ENCODE data around the gene GRM7.

Gene GRM7

DNA sequence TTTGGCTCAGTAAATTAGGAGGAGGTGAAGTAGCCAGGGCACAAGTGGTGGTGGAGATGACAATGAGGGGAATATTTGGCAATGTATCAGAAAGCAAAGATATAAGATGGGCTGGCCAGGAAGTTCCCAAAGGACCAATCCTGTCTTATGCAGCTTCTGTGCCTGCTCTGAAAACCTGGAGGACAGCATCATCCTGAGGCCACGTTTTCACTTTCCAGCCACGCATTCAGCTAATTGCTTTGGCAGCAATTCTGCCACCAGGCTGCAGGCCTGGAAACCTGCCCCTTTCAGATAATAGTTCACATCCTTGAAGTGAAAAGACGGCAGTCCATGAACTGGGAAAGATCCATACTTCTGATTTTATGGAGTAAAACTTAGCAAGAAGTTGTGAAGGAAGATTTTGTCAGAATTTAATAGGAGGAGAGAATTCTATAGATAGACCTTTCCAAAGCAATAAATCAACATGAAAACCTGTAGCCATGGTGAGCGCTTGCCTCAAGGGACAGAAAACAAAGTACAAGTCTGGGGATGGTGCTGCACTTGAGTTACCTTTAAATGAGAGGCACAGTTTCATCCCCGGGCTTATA lies 682.5 kb downstream of the GRM7 start:
- DNase-seq (ENCODE audit: insufficient read length, low spot score) (no peak), FAIRE-seq (no peak)
- TF ChIP-seq POLR2A (IDR thresholded peaks at IDR 0.05; ENCODE audit: low read depth, low read length): no peak

- TF ChIP-seq POLR2A (IDR thresholded peaks at IDR 0.05; ENCODE audit: low read depth, low read length): no peak
- FAIRE-seq (no peak), DNase-seq (ENCODE audit: insufficient read length, low spot score) (no peak)
Observed at GRCh38 chr3:7545334-7545733, 684.4 kb downstream of the GRM7 start.

DNA sequence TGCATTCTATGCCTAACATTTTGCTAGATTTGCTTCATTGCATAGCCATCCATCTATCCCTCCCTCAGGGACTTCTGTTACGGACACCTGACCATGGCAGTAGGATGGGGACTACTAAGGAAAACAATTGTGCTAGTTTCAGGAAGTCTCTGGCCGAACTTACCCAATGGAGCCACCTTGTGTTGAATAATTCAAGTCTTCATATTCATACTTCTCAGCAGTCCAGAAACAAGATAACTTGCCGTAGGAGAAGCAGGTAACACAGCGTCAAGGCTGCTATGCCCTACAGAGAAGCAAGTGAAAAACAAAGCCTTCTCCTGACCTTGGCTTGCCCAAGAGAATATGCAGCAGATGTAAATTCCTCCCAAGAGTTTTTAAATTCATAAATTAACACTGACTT lies 685.3 kb downstream of the GRM7 start:
- TF ChIP-seq POLR2A (IDR thresholded peaks at IDR 0.05; ENCODE audit: low read depth, low read length): no peak
- no peak for DNase-seq (ENCODE audit: insufficient read length, low spot score)
- no peak for FAIRE-seq

DNA sequence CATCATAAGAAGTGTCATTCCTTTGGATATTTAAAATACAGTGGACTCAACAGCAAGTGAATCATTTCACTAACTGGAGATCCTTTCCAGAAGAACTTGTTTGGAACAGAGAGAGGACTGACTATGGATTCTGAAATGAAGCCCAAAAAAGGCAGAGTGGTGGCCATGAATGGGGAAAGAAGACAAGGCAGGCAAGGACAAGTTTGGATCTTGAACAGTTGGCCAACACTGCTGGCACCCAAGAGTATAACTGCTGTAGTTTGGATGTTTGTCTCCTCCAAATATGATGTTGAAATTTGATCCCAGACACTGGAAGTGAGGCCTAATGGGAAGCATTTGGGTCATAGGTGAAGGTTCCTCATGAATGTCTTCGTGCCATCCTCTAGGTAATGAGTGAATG lies 686.9 kb downstream of the GRM7 start:
- DNase-seq (ENCODE audit: insufficient read length, low spot score) (no peak), FAIRE-seq (no peak)
- TF ChIP-seq POLR2A (IDR thresholded peaks at IDR 0.05; ENCODE audit: low read depth, low read length): no peak

DNA sequence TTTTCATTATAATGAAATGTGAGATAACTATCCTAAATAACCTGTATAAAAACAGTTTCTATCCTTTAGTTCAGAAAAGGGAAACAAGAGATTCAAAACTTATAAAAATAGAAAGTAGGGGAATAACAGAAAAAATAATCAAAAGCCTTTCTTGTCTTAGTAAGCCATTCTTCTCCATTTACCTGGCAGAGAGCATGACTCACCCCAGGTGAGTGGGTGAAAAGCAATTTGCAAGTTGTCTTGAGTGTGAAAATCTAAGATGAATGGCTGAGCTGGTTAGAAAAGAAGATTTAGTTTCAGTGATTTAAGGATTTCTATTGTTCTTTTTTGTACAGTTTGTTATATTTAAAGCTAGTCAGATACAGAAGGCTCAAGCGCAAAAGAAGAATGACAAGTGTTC lies 702.0 kb downstream of the GRM7 start:
- no peak for DNase-seq (ENCODE audit: insufficient read length, low spot score)
- no peak for TF ChIP-seq POLR2A (IDR thresholded peaks at IDR 0.05; ENCODE audit: low read depth, low read length)
- FAIRE-seq: no peak

DNA sequence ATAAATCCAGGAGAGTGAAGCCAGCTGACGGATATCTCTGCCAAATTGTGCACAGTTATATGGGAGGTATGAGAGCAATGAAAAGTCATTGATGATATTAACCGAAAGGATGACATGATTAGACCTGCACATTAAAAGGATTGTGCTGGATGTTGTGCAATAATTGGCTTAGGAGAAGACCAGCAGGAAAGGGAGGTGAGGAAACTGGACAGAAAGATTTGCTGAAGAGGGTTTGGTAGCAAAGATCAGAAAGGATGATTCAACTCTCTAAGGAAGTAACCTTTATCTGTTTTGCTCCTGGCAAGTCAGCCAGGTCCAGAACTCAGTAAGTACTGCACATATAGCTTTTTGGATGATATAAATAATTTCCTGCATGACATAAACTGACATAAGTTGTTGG lies 704.7 kb downstream of the GRM7 start:
- FAIRE-seq: no peak

DNA sequence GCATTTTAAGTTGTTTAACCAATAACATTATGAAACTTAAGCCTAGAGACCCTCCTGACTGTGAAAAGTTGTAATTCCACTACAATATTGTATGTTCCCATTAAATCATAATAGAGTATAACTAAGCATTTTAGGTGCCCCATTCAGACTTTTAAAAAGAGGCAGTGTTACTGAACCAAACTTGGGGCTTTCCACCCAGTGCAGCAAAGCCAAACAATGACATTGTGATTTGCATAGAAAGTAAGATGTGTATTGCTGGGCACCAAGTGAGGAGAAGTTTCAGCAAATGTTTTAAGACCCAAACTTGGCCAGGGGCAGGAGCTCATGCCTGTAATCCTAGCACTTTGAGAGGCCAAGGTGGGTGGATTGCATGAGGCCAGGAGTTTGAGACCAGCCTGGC lies 706.2 kb downstream of the GRM7 start:
- TF ChIP-seq POLR2A (IDR thresholded peaks at IDR 0.05; ENCODE audit: low read depth, low read length): no peak
- DNase-seq (ENCODE audit: insufficient read length, low spot score): no peak
- no peak for FAIRE-seq

More for the DNA sequence above, 704.7 kb downstream of the GRM7 start:
- no peak for TF ChIP-seq POLR2A (IDR thresholded peaks at IDR 0.05; ENCODE audit: low read depth, low read length)
- no peak for DNase-seq (ENCODE audit: insufficient read length, low spot score)

DNA sequence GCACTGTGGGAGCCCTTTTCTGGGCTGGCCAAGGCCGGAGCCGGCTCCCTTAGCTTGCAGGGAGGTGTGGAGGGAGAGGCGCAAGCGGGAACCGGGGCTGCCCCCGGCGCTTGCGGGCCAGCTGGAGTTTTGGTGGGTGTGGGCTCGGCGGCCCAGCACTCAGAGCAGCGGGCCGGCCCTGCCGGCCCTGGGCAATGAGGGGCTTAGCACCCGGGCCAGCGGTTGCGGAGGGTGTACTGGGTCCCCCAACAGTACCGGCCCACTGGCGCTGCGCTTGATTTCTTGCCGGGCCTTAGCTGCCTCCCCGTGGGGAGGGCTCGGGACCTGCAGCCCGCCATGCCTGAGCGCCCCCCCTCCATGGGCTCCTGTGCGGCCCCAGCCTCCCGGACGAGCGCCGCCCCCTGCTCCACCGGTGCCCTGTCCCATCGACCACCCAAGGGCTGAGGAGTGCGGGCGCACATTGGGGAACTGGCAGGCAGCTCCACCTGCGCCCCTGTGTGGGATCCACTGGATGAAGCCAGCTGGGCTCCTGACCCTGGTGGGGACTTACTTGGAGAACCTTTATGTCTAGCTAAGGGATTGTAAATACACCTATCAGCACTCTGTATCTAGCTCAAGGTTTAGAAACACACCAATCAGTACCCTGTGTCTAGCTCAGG lies 707.7 kb downstream of the GRM7 start:
- TF ChIP-seq POLR2A (IDR thresholded peaks at IDR 0.05; ENCODE audit: low read depth, low read length): no peak
- DNase-seq (ENCODE audit: insufficient read length, low spot score) (no peak), FAIRE-seq (no peak)

GRCh38 chr3:7573330-7573729 lies 712.4 kb downstream of the GRM7 start:
- DNase-seq (ENCODE audit: insufficient read length, low spot score): no peak
- no peak for TF ChIP-seq POLR2A (IDR thresholded peaks at IDR 0.05; ENCODE audit: low read depth, low read length)

GRCh38 chr3:7574435-7574834 lies 713.5 kb downstream of the GRM7 start:
- no peak for FAIRE-seq
- no peak for TF ChIP-seq POLR2A (IDR thresholded peaks at IDR 0.05; ENCODE audit: low read depth, low read length)
- DNase-seq (ENCODE audit: insufficient read length, low spot score): no peak

More at GRCh38 chr3:7573330-7573729, 712.4 kb downstream of the GRM7 start:
- FAIRE-seq: no peak

- DNase-seq (ENCODE audit: insufficient read length, low spot score): no peak
- TF ChIP-seq POLR2A (IDR thresholded peaks at IDR 0.05; ENCODE audit: low read depth, low read length): no peak
- no peak for FAIRE-seq
Observed at GRCh38 chr3:7576071-7576470, 715.2 kb downstream of the GRM7 start.

DNA sequence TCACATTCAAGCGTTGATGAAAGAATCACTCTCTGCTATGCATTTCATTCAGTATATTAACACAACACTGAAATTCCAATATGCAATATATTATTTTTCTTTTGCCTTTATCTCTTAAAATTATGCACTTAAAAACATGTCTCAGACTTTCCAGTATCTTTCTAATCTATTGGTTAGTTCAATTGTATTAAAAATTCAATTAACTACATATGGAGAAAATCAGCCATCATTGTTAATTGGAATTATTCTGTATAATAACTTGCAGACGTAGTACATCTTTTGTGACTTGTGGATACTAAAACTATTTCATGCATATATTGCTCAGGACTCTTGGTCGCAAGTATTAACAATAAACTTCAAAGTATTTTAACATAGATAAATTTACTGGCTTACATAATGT lies 715.6 kb downstream of the GRM7 start:
- no peak for FAIRE-seq
- DNase-seq (ENCODE audit: insufficient read length, low spot score): no peak
- no peak for TF ChIP-seq POLR2A (IDR thresholded peaks at IDR 0.05; ENCODE audit: low read depth, low read length)

DNA sequence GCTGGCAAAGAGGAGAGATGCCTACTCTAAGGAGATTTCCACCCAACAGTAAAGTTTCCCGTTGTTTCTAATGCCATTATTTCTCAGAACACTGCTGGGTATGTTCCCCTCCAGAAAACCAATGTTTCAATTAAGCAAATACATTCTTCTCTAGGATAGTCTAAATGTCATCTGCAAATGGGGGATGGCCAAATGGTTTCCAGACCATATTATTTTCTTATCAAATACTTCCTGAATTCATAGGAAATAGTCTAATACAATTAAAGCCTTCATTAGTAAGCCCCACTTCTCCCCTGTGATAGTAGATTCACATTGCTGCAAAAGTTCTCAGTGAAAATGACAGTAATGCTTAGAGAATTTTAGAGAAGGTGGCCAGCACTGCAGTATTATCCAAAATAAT lies 716.6 kb downstream of the GRM7 start:
- no peak for TF ChIP-seq POLR2A (IDR thresholded peaks at IDR 0.05; ENCODE audit: low read depth, low read length)
- DNase-seq (ENCODE audit: insufficient read length, low spot score) (no peak), FAIRE-seq (no peak)

DNA sequence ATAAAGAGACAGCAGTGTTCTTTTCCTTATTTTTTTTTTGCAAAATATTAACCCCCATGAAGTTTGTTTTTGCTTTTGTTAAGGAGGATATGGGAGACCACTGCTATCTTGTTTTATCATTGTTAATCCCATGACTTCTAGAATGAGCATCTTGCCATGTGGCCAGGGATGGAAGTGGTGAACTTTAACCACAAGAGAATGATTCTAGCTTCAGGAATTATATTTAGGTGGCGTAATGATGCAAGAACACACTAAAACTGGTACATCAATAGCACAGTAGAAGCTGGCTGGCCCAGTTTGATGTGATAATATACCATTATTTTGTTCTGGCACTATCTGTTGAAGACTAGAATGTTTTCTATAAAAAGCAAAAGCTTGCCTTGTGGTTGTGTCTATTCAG lies 720.9 kb downstream of the GRM7 start:
- FAIRE-seq: no peak
- no peak for TF ChIP-seq POLR2A (IDR thresholded peaks at IDR 0.05; ENCODE audit: low read depth, low read length)
- no peak for DNase-seq (ENCODE audit: insufficient read length, low spot score)

DNA sequence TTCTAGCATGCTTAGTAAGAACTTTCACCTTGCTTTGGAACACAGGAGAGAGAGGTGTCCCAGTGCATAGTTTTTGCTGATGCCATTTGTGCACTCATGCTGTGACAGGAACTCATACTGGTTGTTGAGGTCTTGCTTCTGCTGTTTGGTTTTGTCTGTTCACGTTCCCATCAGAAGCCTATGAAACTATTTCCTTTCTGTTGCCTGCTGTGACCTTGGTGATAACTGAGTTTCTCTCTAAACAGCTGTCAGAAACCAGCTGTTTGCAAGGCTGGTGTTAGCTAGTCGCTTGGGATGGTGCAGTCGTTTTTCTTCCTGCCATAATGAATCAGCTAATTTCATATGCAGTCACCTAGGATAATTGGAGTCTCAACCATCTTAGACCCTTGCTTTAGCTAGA lies 724.1 kb downstream of the GRM7 start:
- DNase-seq (ENCODE audit: insufficient read length, low spot score): no peak
- no peak for TF ChIP-seq POLR2A (IDR thresholded peaks at IDR 0.05; ENCODE audit: low read depth, low read length)
- no peak for FAIRE-seq
